GM12878 (cell line): Measurements from ENCODE around the gene ZNF106. TPM values are rescaled to one million over a fixed set of nuclear protein-coding genes. Genes with fewer than 3 reads are reported as not detected.

Source experiments
- ATAC-seq: fragments of 200-7000 bp; cut with Tn5 transposase; 3 replicates; pipeline ENCODE4 v1.9.1; 2020; ENCODE audit warnings: mild to moderate bottlenecking, moderate library complexity
- BruUV-seq: library from RNA; stranded (reverse); fragments of 400-500 nt; replicated peaks from 2 replicates; lab custom pipeline; 2021; lab: Mats Ljungman, UMichigan
- CTCF ChIA-PET: fragments of 300-600 bp; sonication (Branson Sonifier 250); formaldehyde crosslinking; extraction: SDS; loops from one replicate; lab custom pipeline; 2021; ENCODE audit warnings: inconsistent platforms; lab: Yijun Ruan, JAX
- POLR2A ChIA-PET: fragments of 350-600 bp; formaldehyde crosslinking; extraction: SDS; loops from one replicate; lab custom pipeline; 2021; ENCODE audit warnings: inconsistent platforms; lab: Charles Lee
- RAD21 ChIA-PET: fragments of 300-600 bp; sonication (Branson Sonifier 250); formaldehyde crosslinking; loops from one replicate; lab custom pipeline; 2023; ENCODE audit warnings: antibody characterized with exemption; ENCODE audit not compliant: unreplicated experiment; lab: Charles Lee
- SMC1A ChIA-PET: fragments of 300-600 bp; sonication (Branson Sonifier 250); formaldehyde crosslinking; loops from one replicate; lab custom pipeline; 2023; ENCODE audit not compliant: unreplicated experiment, uncharacterized antibody; lab: Charles Lee
- DNase-seq: peaks from one replicate; pipeline ENCODE4 v3.0.0-alpha.2; 2011; ENCODE audit warnings: low read depth, low spot score
- FAIRE-seq: peaks from 3 replicates; lab custom pipeline; 2011; peaks lifted over from hg19 to GRCh38; lab: Jason Lieb, UNC
- H2AFZ ChIP-seq: 2 replicates; pipeline ENCODE4 v1.6.0; 2011; ENCODE audit warnings: low read depth, low read length, control low read depth; ENCODE audit not compliant: control insufficient read depth
- H3K27ac ChIP-seq: 2 replicates; pipeline ENCODE4 v1.5.1; 2011; ENCODE audit warnings: control low read depth; ENCODE audit not compliant: control insufficient read depth, insufficient read depth
- H3K27me3 ChIP-seq, 2 experiments: replicated peaks in 1 of 2; 2 replicates each; pipeline versions ENCODE4 v1.6.0 to v1.6.1; 2011; ENCODE audit warnings: low read length in 1 of 2; ENCODE audit not compliant: control insufficient read depth in 2 of 2, insufficient read depth in 2 of 2
- H3K36me3 ChIP-seq, 2 experiments: 2 replicates each; pipeline ENCODE4 v1.5.1; 2011; ENCODE audit warnings: low read length in 1 of 2; ENCODE audit not compliant: control insufficient read depth in 2 of 2, insufficient read depth in 2 of 2
- H3K4me1 ChIP-seq: 2 replicates; pipeline ENCODE4 v1.6.1; 2011; ENCODE audit warnings: mild to moderate bottlenecking, low read length, moderate library complexity, mixed read lengths; ENCODE audit not compliant: control insufficient read depth, insufficient read depth
- H3K4me2 ChIP-seq: 2 replicates; pipeline ENCODE4 v1.6.0; 2011; ENCODE audit warnings: control low read depth; ENCODE audit not compliant: control insufficient read depth, insufficient read depth
- H3K4me3 ChIP-seq: fragments of 200-600 bp; sonication (generic); 2 replicates; pipeline ENCODE4 v1.5.1; 2016
- H3K79me2 ChIP-seq: 2 replicates; pipeline ENCODE4 v1.6.0; 2011; ENCODE audit warnings: low read length; ENCODE audit not compliant: control insufficient read depth, insufficient read depth
- H3K9ac ChIP-seq: 2 replicates; pipeline ENCODE4 v1.8.0; 2011; ENCODE audit warnings: low read length, control low read depth, mixed read lengths; ENCODE audit not compliant: control insufficient read depth, insufficient read depth
- H3K9me3 ChIP-seq: replicated peaks from 3 replicates; pipeline ENCODE4 v1.5.1; 2011; ENCODE audit warnings: mild to moderate bottlenecking, low read length; ENCODE audit not compliant: control insufficient read depth, insufficient read depth
- H4K20me1 ChIP-seq: 2 replicates; pipeline ENCODE4 v1.6.0; 2011; ENCODE audit not compliant: control insufficient read depth, insufficient read depth
- BACH1 ChIP-seq: fragments of 450-650 bp; IDR thresholded peaks from 2 replicates; pipeline ENCODE4 v1.6.1; 2017; ENCODE audit warnings: mild to moderate bottlenecking, borderline replicate concordance
- BCL11A ChIP-seq: IDR thresholded peaks from 2 replicates; pipeline ENCODE4 v1.6.1; 2011; ENCODE audit warnings: low read depth, low read length
- CEBPB ChIP-seq, 2 experiments: fragments of 150-350 bp in 1 of 2; IDR thresholded peaks; 2 replicates each; pipeline ENCODE4 v1.6.1; 2012 to 2014; ENCODE audit warnings: low read depth in 2 of 2, low read length in 2 of 2, borderline replicate concordance in 1 of 2, inconsistent platforms in 1 of 2
- CREM ChIP-seq: IDR thresholded peaks from 2 replicates; pipeline ENCODE4 v1.6.1; 2014; ENCODE audit warnings: antibody characterized with exemption, low read depth
- EGR1 ChIP-seq, 2 experiments: IDR thresholded peaks; 1 replicate in 1 of 2; 2 replicates in 1 of 2; pipeline ENCODE4 v1.6.1; 2011 to 2012; ENCODE audit warnings: low read depth in 2 of 2, low read length in 2 of 2, borderline replicate concordance in 1 of 2, mild to moderate bottlenecking in 1 of 2, moderate library complexity in 1 of 2
- FOXM1 ChIP-seq: IDR thresholded peaks from 2 replicates; pipeline ENCODE4 v1.6.1; 2012; ENCODE audit warnings: low read depth, mild to moderate bottlenecking, inconsistent platforms, low read length, moderate library complexity
- GABPA ChIP-seq: IDR thresholded peaks from 2 replicates; pipeline ENCODE4 v1.6.1; 2014; ENCODE audit warnings: antibody characterized with exemption, low read depth, mild to moderate bottlenecking, inconsistent platforms
- POLR2AphosphoS5 ChIP-seq: IDR thresholded peaks from 2 replicates; pipeline ENCODE4 v1.6.1; 2011; ENCODE audit warnings: mild to moderate bottlenecking, low read length, inconsistent platforms
- RAD51 ChIP-seq: fragments of 450-650 bp; IDR thresholded peaks from 2 replicates; pipeline ENCODE4 v1.6.1; 2016; ENCODE audit warnings: moderate library complexity, mild to moderate bottlenecking, inconsistent platforms
- RELA ChIP-seq: fragments of 450-650 bp; IDR thresholded peaks from 2 replicates; pipeline ENCODE4 v1.8.0; 2014; ENCODE audit warnings: borderline replicate concordance; ENCODE audit not compliant: partially characterized antibody
- RFX5 ChIP-seq: IDR thresholded peaks from 2 replicates; pipeline ENCODE4 v1.6.1; 2011; ENCODE audit warnings: low read depth, low read length, improper control_type of control experiment
- SIX5 ChIP-seq: IDR thresholded peaks from 2 replicates; pipeline ENCODE4 v1.6.1; 2011; ENCODE audit warnings: mild to moderate bottlenecking, low read depth, low read length, moderate library complexity; ENCODE audit not compliant: severe bottlenecking
- SPI1 ChIP-seq: IDR thresholded peaks from 2 replicates; pipeline ENCODE4 v1.6.1; 2011; ENCODE audit warnings: low read depth, mild to moderate bottlenecking, low read length, moderate library complexity, borderline replicate concordance; ENCODE audit not compliant: insufficient read depth
- WGBS: methylation state at CpG from one replicate; pipeline ENCODE4 v1.1.6; 2016; ENCODE audit warnings: low lambda C conversion rate; ENCODE audit not compliant: insufficient replicate concordance, insufficient coverage; ENCODE audit errors: missing lambda C conversion rate; 5-methylcytosine and 5-hydroxymethylcytosine counted together
- in situ Hi-C: fragments of 300-500 bp; cut with MboI; formaldehyde crosslinking; loops from 9 replicates; pipeline ENCODE4 v1.14.3; 2018; ENCODE audit warnings: mixed read lengths
- intact Hi-C: fragments of 100-400 bp; cut with micrococcal nuclease; formaldehyde crosslinking; loops from one replicate; pipeline ENCODE4 v1.14.2; 2022; ENCODE audit not compliant: unreplicated experiment
- polyA plus RNA-seq, 11 experiments: library from polyadenylated mRNA; depleted of rRNA in 4 of 11; unstranded in 6 of 11; stranded (reverse) in 5 of 11; fragments of >200 nt; fragmentation: Nextera tagmentation in 4 of 11; fragmentation: Illumina TruSeq in 1 of 11; extraction: Ambion mirVana in 4 of 11; extraction: Trizol in 1 of 11; gene quantifications; 1 replicate in 1 of 11; 2 replicates in 10 of 11; pipeline versions ENCODE4 v1.2.1 to v1.2.3, GENCODE V29; 2011 to 2016; ENCODE audit warnings: inconsistent platforms in 2 of 11, missing spikeins in 2 of 11, low read depth in 1 of 11
- total RNA-seq, 4 experiments: library from RNA; depleted of rRNA in 3 of 4; stranded (reverse); fragments of >200 nt in 3 of 4; fragmentation: Illumina TruSeq in 1 of 4; extraction: Trizol in 1 of 4; gene quantifications; 2 replicates each; pipeline versions ENCODE4 v1.2.1 to v1.2.3, GENCODE V29; 2013 to 2021
- TF ChIP-seq, protein P1 (sequence below): fragments of 450-650 bp; IDR thresholded peaks from 2 replicates; pipeline ENCODE4 v1.6.1; 2016; ENCODE audit warnings: mild to moderate bottlenecking
- TF ChIP-seq, protein P2 (sequence below): fragments of 150-350 bp; IDR thresholded peaks from 2 replicates; pipeline ENCODE4 v1.6.1; 2016; ENCODE audit warnings: low read depth, low read length
- TF ChIP-seq, protein P3 (sequence below): IDR thresholded peaks from 2 replicates; pipeline ENCODE4 v1.6.1; 2012; ENCODE audit warnings: improper control_type of control experiment, low read depth, low read length; ENCODE audit not compliant: insufficient replicate concordance

The ZNF106 gene
- total and polyA plus RNA-seq, 10 of the 15 experiments (the other 5 are each of a cell fraction or from before 2014, with no cell fraction given), result 10.7 to 45.3 (median 32.5) TPM

DNA sequence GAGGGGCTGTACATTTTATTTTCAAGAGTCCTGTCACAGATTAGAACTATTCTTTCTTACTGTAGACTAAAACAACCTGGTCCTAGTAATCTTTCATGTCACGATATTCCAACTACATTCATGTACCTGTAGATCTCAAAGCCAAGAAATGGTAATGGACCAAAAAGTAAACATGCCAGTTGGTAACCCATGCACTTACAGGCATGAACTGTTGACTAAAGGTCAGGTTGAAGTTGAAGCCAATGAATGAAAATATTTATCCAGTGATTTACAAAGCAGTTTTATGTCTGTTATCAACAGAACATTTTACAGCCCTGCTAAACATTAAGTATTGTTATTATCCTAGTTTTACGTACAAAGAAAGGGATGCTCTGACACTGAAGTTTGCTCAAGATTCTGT, 32.4 kb upstream of the ZNF106 start:
- H3K4me2 ChIP-seq, result no peak overlapping the region
- no peak overlapping the region for H3K9ac ChIP-seq
- POLR2A ChIA-PET, result no interaction called here
- H2AFZ ChIP-seq, result no peak overlapping the region
- intact Hi-C loops, result no loop called here
- RAD21 ChIA-PET, result no interaction called here
- H3K36me3 ChIP-seq, result peaks cover 0 to 8% of the 10 kb centered on the region in 2 experiments; a peak in 1 of 4 replicates
- no peaks in the 10 kb centered on the region for H4K20me1 ChIP-seq
- in situ Hi-C loops, result no loop called here
- H3K4me1 ChIP-seq, result no peaks in the 10 kb centered on the region
- SMC1A ChIA-PET, result no interaction called here
- 98% methylated on average over 2 of the region's 2 CpGs for WGBS
- BruUV-seq, result no TSS peak
- no peaks in the 10 kb centered on the region for H3K27me3 ChIP-seq
- H3K4me3 ChIP-seq, result no peak overlapping the region
- no peaks in the 10 kb centered on the region for H3K79me2 ChIP-seq
- FAIRE-seq (no peak), ATAC-seq (no peak), DNase-seq (no peak)
- no peaks in the 10 kb centered on the region for H3K9me3 ChIP-seq
- no peak overlapping the region for H3K27ac ChIP-seq
- CTCF ChIA-PET, result no interaction called here
- TF ChIP-seq, protein P1, sequence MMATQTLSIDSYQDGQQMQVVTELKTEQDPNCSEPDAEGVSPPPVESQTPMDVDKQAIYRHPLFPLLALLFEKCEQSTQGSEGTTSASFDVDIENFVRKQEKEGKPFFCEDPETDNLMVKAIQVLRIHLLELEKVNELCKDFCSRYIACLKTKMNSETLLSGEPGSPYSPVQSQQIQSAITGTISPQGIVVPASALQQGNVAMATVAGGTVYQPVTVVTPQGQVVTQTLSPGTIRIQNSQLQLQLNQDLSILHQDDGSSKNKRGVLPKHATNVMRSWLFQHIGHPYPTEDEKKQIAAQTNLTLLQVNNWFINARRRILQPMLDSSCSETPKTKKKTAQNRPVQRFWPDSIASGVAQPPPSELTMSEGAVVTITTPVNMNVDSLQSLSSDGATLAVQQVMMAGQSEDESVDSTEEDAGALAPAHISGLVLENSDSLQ, result no peak
- no peak for TF ChIP-seq RELA
- no peak for TF ChIP-seq EGR1 (IDR thresholded peaks at IDR 0.05; ENCODE audit: borderline replicate concordance in 1 of 2, low read depth in 2 of 2, low read length in 2 of 2)
- no peak for TF ChIP-seq CREM
- no peak for TF ChIP-seq BACH1
- no peak for TF ChIP-seq SIX5
- TF ChIP-seq SPI1, result no peak
- TF ChIP-seq BCL11A, result no peak
- no peak for TF ChIP-seq RFX5
- no peak for TF ChIP-seq GABPA
- TF ChIP-seq FOXM1, result no peak
- TF ChIP-seq CEBPB (IDR thresholded peaks at IDR 0.05; ENCODE audit: borderline replicate concordance in 1 of 2, low read depth in 2 of 2, low read length in 2 of 2), result no peak
- TF ChIP-seq, protein P2, sequence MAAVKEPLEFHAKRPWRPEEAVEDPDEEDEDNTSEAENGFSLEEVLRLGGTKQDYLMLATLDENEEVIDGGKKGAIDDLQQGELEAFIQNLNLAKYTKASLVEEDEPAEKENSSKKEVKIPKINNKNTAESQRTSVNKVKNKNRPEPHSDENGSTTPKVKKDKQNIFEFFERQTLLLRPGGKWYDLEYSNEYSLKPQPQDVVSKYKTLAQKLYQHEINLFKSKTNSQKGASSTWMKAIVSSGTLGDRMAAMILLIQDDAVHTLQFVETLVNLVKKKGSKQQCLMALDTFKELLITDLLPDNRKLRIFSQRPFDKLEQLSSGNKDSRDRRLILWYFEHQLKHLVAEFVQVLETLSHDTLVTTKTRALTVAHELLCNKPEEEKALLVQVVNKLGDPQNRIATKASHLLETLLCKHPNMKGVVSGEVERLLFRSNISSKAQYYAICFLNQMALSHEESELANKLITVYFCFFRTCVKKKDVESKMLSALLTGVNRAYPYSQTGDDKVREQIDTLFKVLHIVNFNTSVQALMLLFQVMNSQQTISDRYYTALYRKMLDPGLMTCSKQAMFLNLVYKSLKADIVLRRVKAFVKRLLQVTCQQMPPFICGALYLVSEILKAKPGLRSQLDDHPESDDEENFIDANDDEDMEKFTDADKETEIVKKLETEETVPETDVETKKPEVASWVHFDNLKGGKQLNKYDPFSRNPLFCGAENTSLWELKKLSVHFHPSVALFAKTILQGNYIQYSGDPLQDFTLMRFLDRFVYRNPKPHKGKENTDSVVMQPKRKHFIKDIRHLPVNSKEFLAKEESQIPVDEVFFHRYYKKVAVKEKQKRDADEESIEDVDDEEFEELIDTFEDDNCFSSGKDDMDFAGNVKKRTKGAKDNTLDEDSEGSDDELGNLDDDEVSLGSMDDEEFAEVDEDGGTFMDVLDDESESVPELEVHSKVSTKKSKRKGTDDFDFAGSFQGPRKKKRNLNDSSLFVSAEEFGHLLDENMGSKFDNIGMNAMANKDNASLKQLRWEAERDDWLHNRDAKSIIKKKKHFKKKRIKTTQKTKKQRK, result no peak
- no peak for TF ChIP-seq POLR2AphosphoS5
- TF ChIP-seq RAD51, result no peak
- TF ChIP-seq, protein P3, sequence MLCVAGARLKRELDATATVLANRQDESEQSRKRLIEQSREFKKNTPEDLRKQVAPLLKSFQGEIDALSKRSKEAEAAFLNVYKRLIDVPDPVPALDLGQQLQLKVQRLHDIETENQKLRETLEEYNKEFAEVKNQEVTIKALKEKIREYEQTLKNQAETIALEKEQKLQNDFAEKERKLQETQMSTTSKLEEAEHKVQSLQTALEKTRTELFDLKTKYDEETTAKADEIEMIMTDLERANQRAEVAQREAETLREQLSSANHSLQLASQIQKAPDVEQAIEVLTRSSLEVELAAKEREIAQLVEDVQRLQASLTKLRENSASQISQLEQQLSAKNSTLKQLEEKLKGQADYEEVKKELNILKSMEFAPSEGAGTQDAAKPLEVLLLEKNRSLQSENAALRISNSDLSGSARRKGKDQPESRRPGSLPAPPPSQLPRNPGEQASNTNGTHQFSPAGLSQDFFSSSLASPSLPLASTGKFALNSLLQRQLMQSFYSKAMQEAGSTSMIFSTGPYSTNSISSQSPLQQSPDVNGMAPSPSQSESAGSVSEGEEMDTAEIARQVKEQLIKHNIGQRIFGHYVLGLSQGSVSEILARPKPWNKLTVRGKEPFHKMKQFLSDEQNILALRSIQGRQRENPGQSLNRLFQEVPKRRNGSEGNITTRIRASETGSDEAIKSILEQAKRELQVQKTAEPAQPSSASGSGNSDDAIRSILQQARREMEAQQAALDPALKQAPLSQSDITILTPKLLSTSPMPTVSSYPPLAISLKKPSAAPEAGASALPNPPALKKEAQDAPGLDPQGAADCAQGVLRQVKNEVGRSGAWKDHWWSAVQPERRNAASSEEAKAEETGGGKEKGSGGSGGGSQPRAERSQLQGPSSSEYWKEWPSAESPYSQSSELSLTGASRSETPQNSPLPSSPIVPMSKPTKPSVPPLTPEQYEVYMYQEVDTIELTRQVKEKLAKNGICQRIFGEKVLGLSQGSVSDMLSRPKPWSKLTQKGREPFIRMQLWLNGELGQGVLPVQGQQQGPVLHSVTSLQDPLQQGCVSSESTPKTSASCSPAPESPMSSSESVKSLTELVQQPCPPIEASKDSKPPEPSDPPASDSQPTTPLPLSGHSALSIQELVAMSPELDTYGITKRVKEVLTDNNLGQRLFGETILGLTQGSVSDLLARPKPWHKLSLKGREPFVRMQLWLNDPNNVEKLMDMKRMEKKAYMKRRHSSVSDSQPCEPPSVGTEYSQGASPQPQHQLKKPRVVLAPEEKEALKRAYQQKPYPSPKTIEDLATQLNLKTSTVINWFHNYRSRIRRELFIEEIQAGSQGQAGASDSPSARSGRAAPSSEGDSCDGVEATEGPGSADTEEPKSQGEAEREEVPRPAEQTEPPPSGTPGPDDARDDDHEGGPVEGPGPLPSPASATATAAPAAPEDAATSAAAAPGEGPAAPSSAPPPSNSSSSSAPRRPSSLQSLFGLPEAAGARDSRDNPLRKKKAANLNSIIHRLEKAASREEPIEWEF, result no peak
